ENCODE results near the gene DCTN1. TPM values are rescaled to one million over a fixed set of nuclear protein-coding genes. Genes with fewer than 3 reads are reported as not detected.
"Not testable (repeated sequence)": the region's sequence is repeated elsewhere in the genome, so short reads cannot be mapped to it uniquely, and the experiment has no call there.

The DCTN1 gene
- total RNA-seq, 1 donor from 2014 or later, result 165 TPM

DNA sequence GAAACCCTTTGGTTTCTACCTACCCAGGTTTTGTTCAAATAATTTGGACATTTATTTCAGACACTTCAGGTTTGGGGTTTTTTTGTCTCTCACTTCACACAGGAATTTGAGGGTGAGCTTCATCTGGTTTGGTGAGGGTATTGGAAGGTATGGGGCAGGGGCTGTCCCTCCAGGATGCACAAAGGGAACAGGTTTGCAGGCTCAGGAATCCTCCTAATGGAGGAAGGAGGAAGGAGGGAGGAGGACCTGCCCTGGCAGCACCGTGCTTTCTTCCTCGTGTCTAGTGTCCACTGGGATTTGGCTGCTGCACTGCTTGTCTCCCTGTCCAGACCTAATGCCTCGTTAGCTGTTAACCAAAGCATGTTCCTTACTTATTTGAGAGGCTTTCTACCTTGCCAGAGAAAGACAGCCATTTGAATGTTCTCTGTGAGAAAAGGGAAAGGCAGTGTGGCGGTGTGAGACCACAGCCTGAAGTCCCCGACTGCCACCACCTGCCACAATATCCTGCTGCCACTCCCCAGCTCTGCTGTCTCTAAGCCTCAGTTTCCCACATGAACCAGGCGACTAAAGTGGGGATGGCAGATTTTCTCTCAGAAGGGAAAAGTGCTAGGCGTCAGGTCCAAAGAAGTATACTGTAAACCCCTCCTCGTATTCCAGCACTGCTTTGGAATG lies 34.7 kb downstream of the DCTN1 start:
- Mint-ChIP-seq H3K4me3 (no peak overlapping the region), H3K27ac (no peak overlapping the region), H3K36me3 (no peaks in the 10 kb centered on the region), H3K9me3 (no peaks in the 10 kb centered on the region), H3K27me3 (no peaks in the 10 kb centered on the region), H3K4me1 (ENCODE audit: unreplicated experiment) (no peaks in the 10 kb centered on the region)
- no peak for DNase-seq (ENCODE audit: extremely low spot score, unreplicated experiment)
- TF ChIP-seq, protein P1, sequence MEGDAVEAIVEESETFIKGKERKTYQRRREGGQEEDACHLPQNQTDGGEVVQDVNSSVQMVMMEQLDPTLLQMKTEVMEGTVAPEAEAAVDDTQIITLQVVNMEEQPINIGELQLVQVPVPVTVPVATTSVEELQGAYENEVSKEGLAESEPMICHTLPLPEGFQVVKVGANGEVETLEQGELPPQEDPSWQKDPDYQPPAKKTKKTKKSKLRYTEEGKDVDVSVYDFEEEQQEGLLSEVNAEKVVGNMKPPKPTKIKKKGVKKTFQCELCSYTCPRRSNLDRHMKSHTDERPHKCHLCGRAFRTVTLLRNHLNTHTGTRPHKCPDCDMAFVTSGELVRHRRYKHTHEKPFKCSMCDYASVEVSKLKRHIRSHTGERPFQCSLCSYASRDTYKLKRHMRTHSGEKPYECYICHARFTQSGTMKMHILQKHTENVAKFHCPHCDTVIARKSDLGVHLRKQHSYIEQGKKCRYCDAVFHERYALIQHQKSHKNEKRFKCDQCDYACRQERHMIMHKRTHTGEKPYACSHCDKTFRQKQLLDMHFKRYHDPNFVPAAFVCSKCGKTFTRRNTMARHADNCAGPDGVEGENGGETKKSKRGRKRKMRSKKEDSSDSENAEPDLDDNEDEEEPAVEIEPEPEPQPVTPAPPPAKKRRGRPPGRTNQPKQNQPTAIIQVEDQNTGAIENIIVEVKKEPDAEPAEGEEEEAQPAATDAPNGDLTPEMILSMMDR (conservative IDR thresholded peaks at IDR 0.05), result no peak

DNA sequence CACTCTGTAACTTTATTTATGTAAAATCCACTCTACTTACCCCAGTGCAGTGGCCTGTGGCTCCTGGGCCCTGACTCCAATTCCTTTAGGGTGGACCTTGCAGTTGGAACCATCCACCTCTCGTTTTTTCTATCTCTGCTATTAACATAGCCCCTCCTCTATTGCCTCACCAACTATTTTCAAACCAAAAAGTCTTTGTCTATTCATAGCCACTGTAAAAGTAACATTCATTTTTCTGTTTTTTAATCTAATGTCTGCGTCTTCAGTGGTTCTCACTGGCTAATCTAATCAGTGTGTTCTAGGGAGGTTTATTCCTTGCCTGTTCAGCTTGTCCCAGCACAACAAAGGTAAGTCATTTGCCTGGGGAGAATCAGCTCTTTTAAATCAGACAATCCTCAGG lies 36.8 kb downstream of the DCTN1 start, which contains the start of gene SLC4A5:
SLC4A5 (minus strand) TSS at position 101 of the 400 bp plus-strand sequence. CDS start 28,393 bp downstream, outside the sequence.
- Mint-ChIP-seq H3K36me3 (no peaks in the 10 kb centered on the region), H3K9me3 (no peaks in the 10 kb centered on the region), H3K4me1 (ENCODE audit: unreplicated experiment) (no peaks in the 10 kb centered on the region), H3K27ac (no peak within 1 kb of the TSS), H3K27me3 (no peaks in the 10 kb centered on the region), H3K4me3 (no peak within 1 kb of the TSS)
- DNase-seq (ENCODE audit: extremely low spot score, unreplicated experiment), result no peak
- TF ChIP-seq, protein P1 (conservative IDR thresholded peaks at IDR 0.05), result no peak

DNA sequence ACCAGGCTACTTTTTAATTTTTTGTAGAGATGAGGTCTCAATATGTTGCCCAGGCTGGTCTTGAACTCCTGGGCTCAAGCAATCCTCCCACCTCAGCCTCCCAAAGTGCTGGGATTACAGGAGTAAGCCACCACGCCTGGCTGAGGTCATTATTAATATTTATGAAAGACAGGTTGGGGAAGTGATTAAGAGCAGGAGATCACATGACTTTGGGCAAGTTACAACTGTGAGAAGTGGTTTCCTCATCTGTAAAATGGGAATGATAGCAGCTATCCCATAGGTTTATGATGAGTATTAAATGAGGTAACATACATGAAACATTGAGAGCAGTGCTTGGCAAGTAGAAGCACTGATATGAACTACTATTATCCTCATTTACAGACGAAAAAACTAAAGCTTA lies 43.9 kb downstream of the DCTN1 start:
- H3K4me3 Mint-ChIP-seq; H3K4me1 Mint-ChIP-seq (ENCODE audit: unreplicated experiment): not testable (repeated sequence)

DNA sequence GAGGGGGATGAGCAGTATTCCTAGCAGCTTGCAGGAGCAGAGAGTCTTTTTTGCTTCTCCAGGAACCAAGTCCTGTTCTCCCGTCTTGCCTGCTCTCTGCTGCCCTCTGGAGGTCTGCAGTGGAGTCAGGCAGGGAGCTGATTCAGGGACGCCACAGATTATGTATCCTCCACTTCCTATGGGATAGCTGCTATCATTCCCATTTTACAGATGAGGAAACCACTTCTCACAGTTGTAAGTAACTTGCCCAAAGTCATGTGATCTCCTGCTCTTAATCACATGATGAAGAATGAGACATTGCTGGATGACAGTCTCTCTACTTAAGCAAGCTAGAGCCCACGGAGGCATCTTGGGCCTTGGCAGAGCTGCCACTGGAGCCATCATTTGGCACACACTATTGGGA lies 45.2 kb downstream of the DCTN1 start:
- TF ChIP-seq, protein P1 (conservative IDR thresholded peaks at IDR 0.05), result peak; percentile 94

More for the DNA sequence above, 43.9 kb downstream of the DCTN1 start:
- H3K9me3 Mint-ChIP-seq; DNase-seq (ENCODE audit: extremely low spot score, unreplicated experiment); H3K27ac Mint-ChIP-seq; H3K27me3 Mint-ChIP-seq; H3K36me3 Mint-ChIP-seq: not testable (repeated sequence)

DNA sequence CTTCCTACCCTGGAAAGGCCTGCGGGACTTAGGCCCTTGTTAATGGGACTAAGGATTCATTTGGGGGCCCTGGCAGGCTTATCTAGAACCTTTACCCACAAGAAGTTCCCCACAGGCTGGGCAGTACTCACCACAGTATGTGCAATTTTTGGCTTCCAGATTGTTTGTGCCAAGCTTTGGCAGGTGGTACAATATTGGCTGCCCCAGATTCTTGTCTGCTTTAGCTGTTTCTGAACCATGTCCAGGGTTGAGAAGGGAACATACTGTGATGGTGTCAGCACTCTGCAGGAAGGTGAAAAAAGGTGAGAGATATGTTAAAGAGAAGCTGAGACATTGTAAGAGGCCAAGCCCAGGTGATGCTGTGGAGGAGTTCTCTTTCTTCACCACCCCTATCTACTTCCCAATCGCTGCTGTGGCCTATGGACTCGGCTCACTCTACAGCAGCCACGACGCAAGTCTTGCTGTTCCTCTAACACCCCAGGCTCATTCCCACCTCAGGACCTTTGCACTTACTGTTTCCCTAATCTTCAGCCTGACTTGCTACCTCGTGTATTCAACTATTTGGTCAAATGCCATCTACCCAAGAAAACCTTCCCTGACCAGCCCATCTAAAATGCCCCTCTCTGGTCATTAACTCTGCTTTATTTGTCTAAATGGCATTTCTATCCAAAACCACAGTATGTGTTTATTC lies 46.1 kb downstream of the DCTN1 start:
- Mint-ChIP-seq H3K27ac (no peak overlapping the region), H3K27me3 (no peaks in the 10 kb centered on the region), H3K36me3 (no peaks in the 10 kb centered on the region), H3K9me3 (no peaks in the 10 kb centered on the region), H3K4me3 (no peak overlapping the region), H3K4me1 (ENCODE audit: unreplicated experiment) (no peaks in the 10 kb centered on the region)
- DNase-seq (ENCODE audit: extremely low spot score, unreplicated experiment), result no peak
- TF ChIP-seq, protein P1 (conservative IDR thresholded peaks at IDR 0.05), result no peak

More for the DNA sequence above, 45.2 kb downstream of the DCTN1 start:
- Mint-ChIP-seq H3K9me3 (no peaks in the 10 kb centered on the region), H3K27me3 (no peaks in the 10 kb centered on the region), H3K27ac (no peak overlapping the region), H3K36me3 (no peaks in the 10 kb centered on the region), H3K4me3 (no peak overlapping the region), H3K4me1 (ENCODE audit: unreplicated experiment) (no peaks in the 10 kb centered on the region)
- DNase-seq (ENCODE audit: extremely low spot score, unreplicated experiment), result peak; percentile 84

DNA sequence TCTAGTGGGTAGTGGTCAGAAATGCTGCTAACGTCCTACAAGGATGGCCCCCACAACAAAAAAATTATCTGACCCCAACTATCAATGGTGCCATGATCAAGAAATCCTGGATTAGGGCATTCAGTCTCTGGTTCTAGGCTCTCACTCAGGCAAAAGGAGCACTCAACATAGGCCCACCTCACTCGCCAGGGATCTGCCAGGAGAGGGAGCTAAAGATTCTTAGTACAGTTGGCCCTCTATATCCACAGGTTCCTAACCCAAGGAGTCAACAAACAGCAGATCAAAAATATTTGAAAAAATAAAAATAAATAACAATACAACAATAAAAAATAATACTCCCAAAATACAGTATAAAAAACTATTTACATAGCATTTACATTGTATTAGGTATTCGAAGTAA lies 46.9 kb downstream of the DCTN1 start:
- Mint-ChIP-seq H3K4me1 (ENCODE audit: unreplicated experiment) (no peaks in the 10 kb centered on the region), H3K36me3 (no peaks in the 10 kb centered on the region), H3K4me3 (no peak overlapping the region), H3K9me3 (no peaks in the 10 kb centered on the region), H3K27ac (no peak overlapping the region), H3K27me3 (no peaks in the 10 kb centered on the region)
- no peak for DNase-seq (ENCODE audit: extremely low spot score, unreplicated experiment)
- TF ChIP-seq, protein P1 (conservative IDR thresholded peaks at IDR 0.05), result peak; percentile 51
